Progenitor cell of endocrine pancreas (in vitro differentiated cells): ENCODE data around the gene ZNF746. TPM values are rescaled to one million over a fixed set of nuclear protein-coding genes. Genes with fewer than 3 reads are reported as not detected.

Experiments used
- DNase-seq: peaks from one replicate; pipeline ENCODE4 v3.0.0; 2021; ENCODE audit warnings: low spot score; ENCODE audit not compliant: unreplicated experiment
- H3K27ac Mint-ChIP-seq: 2 replicates; pipeline ENCODE4 v1.8.0; 2021; ENCODE audit warnings: mild to moderate bottlenecking, moderate library complexity, mixed read lengths
- H3K27me3 Mint-ChIP-seq: 2 replicates; pipeline ENCODE4 v1.8.0; 2021; ENCODE audit warnings: mixed read lengths
- H3K36me3 Mint-ChIP-seq: 2 replicates; pipeline ENCODE4 v1.8.0; 2022; ENCODE audit warnings: mixed read lengths; ENCODE audit not compliant: insufficient read depth
- H3K4me1 Mint-ChIP-seq: 2 replicates; pipeline ENCODE4 v1.8.0; 2021; ENCODE audit warnings: low read depth, mixed read lengths
- H3K4me3 Mint-ChIP-seq: 2 replicates; pipeline ENCODE4 v1.8.0; 2021; ENCODE audit warnings: low read depth, mild to moderate bottlenecking, moderate library complexity, mixed read lengths
- H3K9me3 Mint-ChIP-seq: 2 replicates; pipeline ENCODE4 v1.8.0; 2021; ENCODE audit warnings: low read depth, mixed read lengths
- total RNA-seq: library from RNA; stranded (reverse); gene quantifications from 2 replicates; pipeline ENCODE4 v1.2.1, GENCODE V29; 2021
- TF ChIP-seq, protein P1 (sequence below): fragments of 200-600 bp; sonication (generic); IDR thresholded peaks from one replicate; pipeline ENCODE4 v1.5.0; 2021; ENCODE audit warnings: antibody characterized with exemption, mild to moderate bottlenecking; ENCODE audit not compliant: unreplicated experiment

The ZNF746 gene
- total RNA-seq, 1 donor from 2014 or later, result 26.7 TPM

GRCh38 chr7:149455175-149455950, 42.2 kb downstream of the ZNF746 start:
- DNase-seq, result no peak

GRCh38 chr7:149454750-149455149, 42.9 kb downstream of the ZNF746 start:
- Mint-ChIP-seq H3K9me3 (no peaks in the 10 kb centered on the region), H3K4me3 (no peak overlapping the region), H3K27me3 (no peaks in the 10 kb centered on the region), H3K36me3 (peaks cover 17% of the 10 kb centered on the region), H3K4me1 (peaks cover 5% of the 10 kb centered on the region), H3K27ac (peak overlapping the region; percentile 73)
- DNase-seq, result no peak
- TF ChIP-seq, protein P1, sequence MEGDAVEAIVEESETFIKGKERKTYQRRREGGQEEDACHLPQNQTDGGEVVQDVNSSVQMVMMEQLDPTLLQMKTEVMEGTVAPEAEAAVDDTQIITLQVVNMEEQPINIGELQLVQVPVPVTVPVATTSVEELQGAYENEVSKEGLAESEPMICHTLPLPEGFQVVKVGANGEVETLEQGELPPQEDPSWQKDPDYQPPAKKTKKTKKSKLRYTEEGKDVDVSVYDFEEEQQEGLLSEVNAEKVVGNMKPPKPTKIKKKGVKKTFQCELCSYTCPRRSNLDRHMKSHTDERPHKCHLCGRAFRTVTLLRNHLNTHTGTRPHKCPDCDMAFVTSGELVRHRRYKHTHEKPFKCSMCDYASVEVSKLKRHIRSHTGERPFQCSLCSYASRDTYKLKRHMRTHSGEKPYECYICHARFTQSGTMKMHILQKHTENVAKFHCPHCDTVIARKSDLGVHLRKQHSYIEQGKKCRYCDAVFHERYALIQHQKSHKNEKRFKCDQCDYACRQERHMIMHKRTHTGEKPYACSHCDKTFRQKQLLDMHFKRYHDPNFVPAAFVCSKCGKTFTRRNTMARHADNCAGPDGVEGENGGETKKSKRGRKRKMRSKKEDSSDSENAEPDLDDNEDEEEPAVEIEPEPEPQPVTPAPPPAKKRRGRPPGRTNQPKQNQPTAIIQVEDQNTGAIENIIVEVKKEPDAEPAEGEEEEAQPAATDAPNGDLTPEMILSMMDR, result no peak

More at GRCh38 chr7:149455175-149455950, 42.2 kb downstream of the ZNF746 start:
- no peaks in the 10 kb centered on the region for H3K9me3 Mint-ChIP-seq
- H3K27me3 Mint-ChIP-seq, result no peaks in the 10 kb centered on the region
- H3K36me3 Mint-ChIP-seq, result peaks cover 17% of the 10 kb centered on the region
- H3K4me3 Mint-ChIP-seq, result no peak overlapping the region
- no peak overlapping the region for H3K27ac Mint-ChIP-seq
- peaks cover 5% of the 10 kb centered on the region for H3K4me1 Mint-ChIP-seq
- TF ChIP-seq, protein P1, result no peak

DNA sequence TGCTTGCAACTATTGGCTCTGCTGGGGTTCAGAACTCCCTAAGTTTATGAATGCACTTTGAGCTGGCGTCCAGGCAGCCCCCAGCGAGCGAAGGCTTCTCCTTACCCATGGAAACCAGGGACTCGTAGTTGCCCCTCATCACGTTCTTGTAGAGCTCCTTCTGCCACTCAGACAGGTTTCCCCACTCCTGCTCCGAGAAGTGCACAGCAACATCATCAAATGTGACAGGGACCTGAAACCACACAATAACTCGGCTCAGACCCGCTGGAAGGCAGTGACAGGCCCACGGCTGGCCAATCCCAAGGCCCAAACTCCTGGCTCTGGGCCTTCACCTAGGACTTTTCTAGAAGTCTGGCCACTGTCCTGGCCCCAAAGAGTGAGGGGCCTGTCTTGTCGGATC, 43.6 kb downstream of the ZNF746 start:
- Mint-ChIP-seq H3K9me3 (no peaks in the 10 kb centered on the region), H3K36me3 (peaks cover 20% of the 10 kb centered on the region)

DNA sequence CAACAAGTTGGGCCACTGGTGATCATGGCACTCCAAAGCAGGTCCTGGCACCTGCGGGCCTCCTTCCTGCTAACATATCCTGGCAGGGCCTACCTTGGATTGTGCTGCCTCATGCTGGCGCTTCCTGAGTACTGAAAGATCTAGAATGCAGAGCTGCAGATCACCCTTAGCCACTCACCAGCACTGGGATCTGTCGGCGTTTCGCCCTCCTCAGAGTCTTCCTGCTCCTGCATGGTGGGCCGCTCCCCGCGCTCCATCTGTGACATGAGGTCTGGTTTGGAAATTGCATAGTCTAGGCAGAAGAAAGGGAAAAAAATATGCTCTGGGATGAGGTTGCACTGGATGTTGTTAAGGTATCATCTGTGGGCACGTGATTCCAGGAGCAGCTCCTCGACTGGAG, 46.8 kb downstream of the ZNF746 start:
- Mint-ChIP-seq H3K27ac (no peak overlapping the region), H3K27me3 (no peaks in the 10 kb centered on the region), H3K4me1 (no peaks in the 10 kb centered on the region), H3K9me3 (no peaks in the 10 kb centered on the region), H3K36me3 (peaks cover 30% of the 10 kb centered on the region), H3K4me3 (no peak overlapping the region)
- TF ChIP-seq, protein P1, result no peak
- DNase-seq, result no peak

More for the DNA sequence above, 43.6 kb downstream of the ZNF746 start:
- Mint-ChIP-seq H3K4me1 (peaks cover 5% of the 10 kb centered on the region), H3K4me3 (no peak overlapping the region), H3K27ac (no peak overlapping the region), H3K27me3 (no peaks in the 10 kb centered on the region)
- no peak for DNase-seq
- TF ChIP-seq, protein P1, result no peak

- no peak overlapping the region for H3K27ac Mint-ChIP-seq
- TF ChIP-seq, protein P1, result no peak
- no peaks in the 10 kb centered on the region for H3K27me3 Mint-ChIP-seq
- DNase-seq, result no peak
- H3K9me3 Mint-ChIP-seq, result no peaks in the 10 kb centered on the region
- H3K36me3 Mint-ChIP-seq, result peaks cover 26% of the 10 kb centered on the region
- no peaks in the 10 kb centered on the region for H3K4me1 Mint-ChIP-seq
- H3K4me3 Mint-ChIP-seq, result no peak overlapping the region
Observed at GRCh38 chr7:149449897-149450296, 47.7 kb downstream of the ZNF746 start.
